ENCODE data around the gene SLC1A3.

SLC1A3 gene

DNA sequence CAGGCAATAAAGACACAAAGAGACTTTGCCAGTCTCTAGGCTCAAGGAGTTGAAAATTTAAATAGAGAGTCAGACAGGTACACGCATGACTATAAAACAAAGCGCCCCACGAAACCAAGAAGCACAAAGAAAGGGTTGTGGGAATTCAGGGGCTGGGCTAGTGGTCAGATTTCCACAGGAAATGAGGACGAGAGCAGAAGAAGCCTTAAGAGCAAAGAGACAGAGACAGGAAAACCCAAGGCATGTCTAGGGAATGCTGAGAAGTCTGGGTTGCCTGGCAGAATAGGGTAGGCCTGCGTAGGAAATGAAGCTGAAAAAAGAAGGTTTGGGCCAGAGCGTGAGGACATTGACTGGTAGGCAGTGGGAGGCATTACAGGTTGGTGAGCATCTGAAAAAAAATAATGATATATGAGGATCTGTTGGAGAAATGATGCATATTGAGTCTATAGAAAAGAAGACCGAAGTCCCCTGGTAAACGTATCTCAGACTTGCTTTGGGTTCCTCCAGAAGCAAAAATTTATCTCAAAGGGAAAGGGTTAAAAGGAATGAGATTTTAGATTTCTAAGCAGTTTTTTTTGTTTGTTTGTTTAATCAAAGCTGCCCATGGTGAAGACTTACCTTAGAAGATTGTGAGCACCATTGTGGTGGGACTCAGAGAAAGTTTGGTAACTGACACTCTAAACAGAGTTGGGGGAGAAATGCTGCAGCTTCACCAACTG is 51.8 kb downstream of the SLC1A3 start:
- H3K27me3 ChIP-seq (ENCODE audit: control insufficient read depth, insufficient read depth, low read length) = no peaks in the 10 kb centered on the region
- peaks cover 13% of the 10 kb centered on the region for H3K4me1 ChIP-seq (ENCODE audit: control insufficient read depth, insufficient read depth, low read length)
- H3K9ac ChIP-seq (ENCODE audit: low read length) = no peak overlapping the region
- no peak overlapping the region for H3K4me3 ChIP-seq (ENCODE audit: low read depth, low read length)
- H3K9me3 ChIP-seq (ENCODE audit: control insufficient read depth, insufficient read depth, low read depth, low read length) = no peaks in the 10 kb centered on the region
- no peak overlapping the region for H3K27ac ChIP-seq (ENCODE audit: low read depth, low read length)
- H3K36me3 ChIP-seq (ENCODE audit: control insufficient read depth, insufficient read depth, low read length) = no peaks in the 10 kb centered on the region

- Histone ChIP-seq H3K27ac (ENCODE audit: low read depth, low read length) (no peak overlapping the region), H3K27me3 (ENCODE audit: control insufficient read depth, insufficient read depth, low read length) (no peaks in the 10 kb centered on the region), H3K36me3 (ENCODE audit: control insufficient read depth, insufficient read depth, low read length) (no peaks in the 10 kb centered on the region), H3K9ac (ENCODE audit: low read length) (no peak overlapping the region), H3K4me1 (ENCODE audit: control insufficient read depth, insufficient read depth, low read length) (peaks cover 10% of the 10 kb centered on the region), H3K4me3 (ENCODE audit: low read depth, low read length) (no peak overlapping the region), H3K9me3 (ENCODE audit: control insufficient read depth, insufficient read depth, low read depth, low read length) (no peaks in the 10 kb centered on the region)
These were observed 53.0 kb downstream of the SLC1A3 start for GRCh38 chr5:36659411-36659810.

GRCh38 chr5:36660397-36661049 is 54.1 kb downstream of the SLC1A3 start:
- Histone ChIP-seq H3K36me3 (ENCODE audit: control insufficient read depth, insufficient read depth, low read length) (no peaks in the 10 kb centered on the region), H3K27me3 (ENCODE audit: control insufficient read depth, insufficient read depth, low read length) (no peaks in the 10 kb centered on the region), H3K9ac (ENCODE audit: low read length) (no peak overlapping the region), H3K9me3 (ENCODE audit: control insufficient read depth, insufficient read depth, low read depth, low read length) (no peaks in the 10 kb centered on the region), H3K4me3 (ENCODE audit: low read depth, low read length) (no peak overlapping the region), H3K4me1 (ENCODE audit: control insufficient read depth, insufficient read depth, low read length) (peaks cover 4% of the 10 kb centered on the region; the same call in 1 of the 2 replicates), H3K27ac (ENCODE audit: low read depth, low read length) (no peak overlapping the region)

DNA sequence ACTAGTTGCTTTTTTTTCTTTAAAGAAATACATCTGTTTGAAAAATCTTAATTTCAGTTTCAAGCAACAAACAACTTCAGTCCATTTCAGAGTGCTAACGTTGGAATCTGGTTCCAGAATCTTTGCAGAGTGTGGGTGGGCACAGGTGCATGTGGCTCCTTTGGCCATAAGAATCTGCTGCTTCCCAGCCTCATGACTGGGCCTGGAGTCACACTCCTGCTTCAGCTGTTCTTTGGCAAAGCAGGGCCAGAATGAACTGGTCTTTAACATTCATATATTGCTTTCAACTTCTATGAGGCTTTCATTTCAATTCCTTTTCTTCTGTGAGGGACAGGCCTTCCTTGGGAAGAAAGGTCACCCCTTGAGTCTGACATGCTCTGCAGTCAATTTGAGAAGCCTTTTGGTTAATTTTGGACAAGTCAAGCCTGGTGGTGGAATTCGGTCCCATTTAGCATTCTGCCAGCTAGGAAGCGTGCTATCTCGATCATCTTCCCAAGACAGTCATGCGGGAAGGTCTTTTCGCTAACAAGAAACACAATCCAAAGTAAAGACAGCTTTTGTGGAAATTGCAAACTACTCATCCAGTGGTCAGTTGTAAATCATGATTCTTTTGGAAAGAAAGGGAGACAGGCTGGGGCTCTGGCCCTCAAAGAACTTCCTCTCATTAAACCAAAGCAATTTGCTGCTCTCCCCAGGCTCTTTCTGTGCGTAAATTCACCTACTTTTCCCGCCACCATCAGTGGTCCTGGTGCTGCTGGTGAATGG is 55.2 kb downstream of the SLC1A3 start:
- H3K9me3 ChIP-seq (ENCODE audit: control insufficient read depth, insufficient read depth, low read depth, low read length) = no peaks in the 10 kb centered on the region
- no peak overlapping the region for H3K4me3 ChIP-seq (ENCODE audit: low read depth, low read length)

DNA sequence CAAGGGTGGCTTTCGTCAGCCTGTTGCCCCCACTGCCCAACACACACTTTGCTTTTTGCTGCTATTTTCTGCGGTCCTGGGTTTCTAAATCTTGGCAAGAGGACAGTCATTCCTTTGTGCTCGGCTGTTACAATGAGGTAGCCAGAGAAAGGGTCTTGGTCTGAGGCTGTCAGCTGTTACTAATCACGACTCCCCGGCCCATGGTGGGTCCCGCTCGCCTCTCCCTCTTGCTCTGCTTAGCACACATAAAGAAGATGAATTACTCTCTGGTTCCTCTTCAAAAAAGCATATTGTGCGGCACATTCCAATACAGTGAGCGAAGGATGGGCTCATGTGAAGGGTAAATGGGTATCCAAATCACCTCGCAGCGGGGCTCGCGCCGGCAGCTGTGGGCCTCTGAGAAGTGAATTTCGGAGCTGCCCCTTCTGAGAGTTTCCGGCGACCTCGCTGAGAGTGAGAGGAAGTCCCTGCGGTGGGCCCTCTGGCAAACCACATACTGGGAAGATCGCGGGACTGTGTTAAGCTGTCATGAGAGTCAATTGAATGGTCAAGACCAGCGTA is 56.0 kb downstream of the SLC1A3 start:
- H3K9ac ChIP-seq (ENCODE audit: low read length) = no peak overlapping the region
- no peak overlapping the region for H3K27ac ChIP-seq (ENCODE audit: low read depth, low read length)
- no peaks in the 10 kb centered on the region for H3K36me3 ChIP-seq (ENCODE audit: control insufficient read depth, insufficient read depth, low read length)
- peaks cover 4% of the 10 kb centered on the region; the same call in 1 of the 2 replicates for H3K4me1 ChIP-seq (ENCODE audit: control insufficient read depth, insufficient read depth, low read length)
- no peak overlapping the region for H3K4me3 ChIP-seq (ENCODE audit: low read depth, low read length)
- H3K27me3 ChIP-seq (ENCODE audit: control insufficient read depth, insufficient read depth, low read length) = no peaks in the 10 kb centered on the region
- no peaks in the 10 kb centered on the region for H3K9me3 ChIP-seq (ENCODE audit: control insufficient read depth, insufficient read depth, low read depth, low read length)

More for the DNA sequence above, 55.2 kb downstream of the SLC1A3 start:
- H3K9ac ChIP-seq (ENCODE audit: low read length) = no peak overlapping the region
- H3K27ac ChIP-seq (ENCODE audit: low read depth, low read length) = no peak overlapping the region
- no peaks in the 10 kb centered on the region for H3K36me3 ChIP-seq (ENCODE audit: control insufficient read depth, insufficient read depth, low read length)
- no peaks in the 10 kb centered on the region for H3K27me3 ChIP-seq (ENCODE audit: control insufficient read depth, insufficient read depth, low read length)
- peaks cover 4% of the 10 kb centered on the region; the same call in 1 of the 2 replicates for H3K4me1 ChIP-seq (ENCODE audit: control insufficient read depth, insufficient read depth, low read length)

GRCh38 chr5:36664766-36665165 is 58.4 kb downstream of the SLC1A3 start:
- H3K4me1 ChIP-seq (ENCODE audit: control insufficient read depth, insufficient read depth, low read length) = peaks cover 11% of the 10 kb centered on the region; the same call in 1 of the 2 replicates
- no peak overlapping the region for H3K9ac ChIP-seq (ENCODE audit: low read length)
- no peaks in the 10 kb centered on the region for H3K9me3 ChIP-seq (ENCODE audit: control insufficient read depth, insufficient read depth, low read depth, low read length)
- no peaks in the 10 kb centered on the region for H3K27me3 ChIP-seq (ENCODE audit: control insufficient read depth, insufficient read depth, low read length)
- no peak overlapping the region for H3K27ac ChIP-seq (ENCODE audit: low read depth, low read length)
- H3K4me3 ChIP-seq (ENCODE audit: low read depth, low read length) = no peak overlapping the region
- no peaks in the 10 kb centered on the region for H3K36me3 ChIP-seq (ENCODE audit: control insufficient read depth, insufficient read depth, low read length)

GRCh38 chr5:36665628-36666027 is 59.2 kb downstream of the SLC1A3 start:
- Histone ChIP-seq H3K27ac (ENCODE audit: low read depth, low read length) (no peak overlapping the region), H3K36me3 (ENCODE audit: control insufficient read depth, insufficient read depth, low read length) (no peaks in the 10 kb centered on the region), H3K4me1 (ENCODE audit: control insufficient read depth, insufficient read depth, low read length) (peaks cover 11% of the 10 kb centered on the region; the same call in 1 of the 2 replicates), H3K27me3 (ENCODE audit: control insufficient read depth, insufficient read depth, low read length) (no peaks in the 10 kb centered on the region), H3K4me3 (ENCODE audit: low read depth, low read length) (no peak overlapping the region), H3K9me3 (ENCODE audit: control insufficient read depth, insufficient read depth, low read depth, low read length) (no peaks in the 10 kb centered on the region), H3K9ac (ENCODE audit: low read length) (no peak overlapping the region)

- Histone ChIP-seq H3K9ac (ENCODE audit: low read length) (no peak overlapping the region), H3K9me3 (ENCODE audit: control insufficient read depth, insufficient read depth, low read depth, low read length) (no peaks in the 10 kb centered on the region), H3K36me3 (ENCODE audit: control insufficient read depth, insufficient read depth, low read length) (0 out of 2 replicates have a peak, but pooled peaks cover 6% of the 10 kb centered on the region), H3K27ac (ENCODE audit: low read depth, low read length) (no peak overlapping the region), H3K4me3 (ENCODE audit: low read depth, low read length) (no peak overlapping the region), H3K27me3 (ENCODE audit: control insufficient read depth, insufficient read depth, low read length) (no peaks in the 10 kb centered on the region), H3K4me1 (ENCODE audit: control insufficient read depth, insufficient read depth, low read length) (peaks cover 11% of the 10 kb centered on the region; the same call in 1 of the 2 replicates)
These were observed 59.9 kb downstream of the SLC1A3 start for GRCh38 chr5:36666274-36666673.

- H3K36me3 ChIP-seq (ENCODE audit: control insufficient read depth, insufficient read depth, low read length) = peaks cover 7% of the 10 kb centered on the region; the same call in 1 of the 2 replicates
- H3K4me1 ChIP-seq (ENCODE audit: control insufficient read depth, insufficient read depth, low read length) = peaks cover 11% of the 10 kb centered on the region; the same call in 1 of the 2 replicates
- no peak overlapping the region for H3K9ac ChIP-seq (ENCODE audit: low read length)
- no peak overlapping the region for H3K4me3 ChIP-seq (ENCODE audit: low read depth, low read length)
- H3K9me3 ChIP-seq (ENCODE audit: control insufficient read depth, insufficient read depth, low read depth, low read length) = no peaks in the 10 kb centered on the region
- no peaks in the 10 kb centered on the region for H3K27me3 ChIP-seq (ENCODE audit: control insufficient read depth, insufficient read depth, low read length)
- H3K27ac ChIP-seq (ENCODE audit: low read depth, low read length) = no peak overlapping the region
These were observed 60.6 kb downstream of the SLC1A3 start for GRCh38 chr5:36666986-36667385.

GRCh38 chr5:36667824-36668223 is 61.4 kb downstream of the SLC1A3 start:
- no peak overlapping the region for H3K27ac ChIP-seq (ENCODE audit: low read depth, low read length)
- H3K9me3 ChIP-seq (ENCODE audit: control insufficient read depth, insufficient read depth, low read depth, low read length) = no peaks in the 10 kb centered on the region
- no peaks in the 10 kb centered on the region for H3K27me3 ChIP-seq (ENCODE audit: control insufficient read depth, insufficient read depth, low read length)
- H3K4me1 ChIP-seq (ENCODE audit: control insufficient read depth, insufficient read depth, low read length) = peaks cover 11% of the 10 kb centered on the region; the same call in 1 of the 2 replicates
- no peak overlapping the region for H3K4me3 ChIP-seq (ENCODE audit: low read depth, low read length)
- no peak overlapping the region for H3K9ac ChIP-seq (ENCODE audit: low read length)
- peaks cover 12% of the 10 kb centered on the region; the same call in 1 of the 2 replicates for H3K36me3 ChIP-seq (ENCODE audit: control insufficient read depth, insufficient read depth, low read length)
